Suprapubic skin (tissue), 4 donors: ENCODE results near the gene RNLS.

Experiments used
- EP300 ChIP-seq: sonication (generic); formaldehyde crosslinking; IDR thresholded peaks from one replicate; pipeline ENCODE4 v1.6.1; 2017; ENCODE audit warnings: antibody characterized with exemption
- POLR2A ChIP-seq, 2 donors: fragments of 450-650 bp; IDR thresholded peaks; one replicate each; pipeline ENCODE4 v1.6.1; 2017; ENCODE audit warnings: antibody characterized with exemption in 2 of 2, mild to moderate bottlenecking in 2 of 2, moderate library complexity in 2 of 2
- POLR2AphosphoS5 ChIP-seq, 3 donors: sonication (generic); formaldehyde crosslinking; IDR thresholded peaks; one replicate each; pipeline ENCODE4 v1.6.1; 2017; ENCODE audit warnings: antibody characterized with exemption in 3 of 3
- TF ChIP-seq, protein P1 (sequence below), 2 donors: fragments of 200-600 bp in 1 of 2; fragments of 450-650 bp in 1 of 2; sonication (generic) in 1 of 2; IDR thresholded peaks; one replicate each; pipeline ENCODE4 v1.5.1; 2016 to 2019; ENCODE audit warnings: antibody characterized with exemption in 2 of 2, mild to moderate bottlenecking in 1 of 2, moderate library complexity in 1 of 2

GRCh38 chr10:88273567-88273966 is 309.6 kb downstream of the RNLS start:
- TF ChIP-seq POLR2AphosphoS5 (IDR thresholded peaks at IDR 0.05) (no peak), EP300 (no peak), POLR2A (IDR thresholded peaks at IDR 0.05) (no peak)
- TF ChIP-seq, protein P1, sequence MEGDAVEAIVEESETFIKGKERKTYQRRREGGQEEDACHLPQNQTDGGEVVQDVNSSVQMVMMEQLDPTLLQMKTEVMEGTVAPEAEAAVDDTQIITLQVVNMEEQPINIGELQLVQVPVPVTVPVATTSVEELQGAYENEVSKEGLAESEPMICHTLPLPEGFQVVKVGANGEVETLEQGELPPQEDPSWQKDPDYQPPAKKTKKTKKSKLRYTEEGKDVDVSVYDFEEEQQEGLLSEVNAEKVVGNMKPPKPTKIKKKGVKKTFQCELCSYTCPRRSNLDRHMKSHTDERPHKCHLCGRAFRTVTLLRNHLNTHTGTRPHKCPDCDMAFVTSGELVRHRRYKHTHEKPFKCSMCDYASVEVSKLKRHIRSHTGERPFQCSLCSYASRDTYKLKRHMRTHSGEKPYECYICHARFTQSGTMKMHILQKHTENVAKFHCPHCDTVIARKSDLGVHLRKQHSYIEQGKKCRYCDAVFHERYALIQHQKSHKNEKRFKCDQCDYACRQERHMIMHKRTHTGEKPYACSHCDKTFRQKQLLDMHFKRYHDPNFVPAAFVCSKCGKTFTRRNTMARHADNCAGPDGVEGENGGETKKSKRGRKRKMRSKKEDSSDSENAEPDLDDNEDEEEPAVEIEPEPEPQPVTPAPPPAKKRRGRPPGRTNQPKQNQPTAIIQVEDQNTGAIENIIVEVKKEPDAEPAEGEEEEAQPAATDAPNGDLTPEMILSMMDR (IDR thresholded peaks at IDR 0.05): no peak
